Activated CD4-positive, alpha-beta memory T cell treated with anti-CD3 and anti-CD28 coated beads, Interleukin-2, amount 10 ng/mL, durations not matched to agents 7 days and 5 days (primary cell): ENCODE results near the gene CST3. TPM values are rescaled to one million over a fixed set of nuclear protein-coding genes. Genes with fewer than 3 reads are reported as not detected.
"Not testable (repeated sequence)": the region's sequence is repeated elsewhere in the genome, so short reads cannot be mapped to it uniquely, and the experiment has no call there.

ENCODE experiments used
- CTCF ChIA-PET: fragments of 350-600 bp; sonication (Branson Sonifier 250); formaldehyde crosslinking; loops from one replicate; lab custom pipeline; 2021; ENCODE audit warnings: antibody characterized with exemption, inconsistent platforms; lab: Charles Lee
- POLR2A ChIA-PET: fragments of 350-600 bp; sonication (Branson Sonifier 250); formaldehyde crosslinking; loops from one replicate; lab custom pipeline; 2021; ENCODE audit warnings: antibody characterized with exemption; lab: Charles Lee
- DNase-seq: peaks from one replicate; pipeline ENCODE4 v3.0.0-alpha.2; 2020
- H3K27ac Mint-ChIP-seq: one replicate; pipeline ENCODE4 v1.8.0; 2021; ENCODE audit warnings: mild to moderate bottlenecking, mixed read lengths
- H3K27me3 Mint-ChIP-seq: one replicate; pipeline ENCODE4 v1.8.0; 2021; ENCODE audit warnings: mixed read lengths
- H3K36me3 Mint-ChIP-seq: one replicate; pipeline ENCODE4 v1.8.0; 2021; ENCODE audit warnings: low read depth, mixed read lengths
- H3K4me1 Mint-ChIP-seq: one replicate; pipeline ENCODE4 v1.8.0; 2021; ENCODE audit warnings: mixed read lengths
- H3K4me3 Mint-ChIP-seq: one replicate; pipeline ENCODE4 v1.8.0; 2021; ENCODE audit warnings: mild to moderate bottlenecking, mixed read lengths
- H3K9me3 Mint-ChIP-seq: one replicate; pipeline ENCODE4 v1.8.0; 2021; ENCODE audit warnings: mixed read lengths
- total RNA-seq, 2 experiments: library from RNA; stranded (reverse); gene quantifications; one replicate each; pipeline ENCODE4 v1.2.3, GENCODE V29; 2021

CST3 gene
- total RNA-seq, 2 experiments from 2014 or later = 0.55 to 0.76 TPM

GRCh38 chr20:23669866-23670265, 32.1 kb upstream of the CST3 start:
- no peaks in the 10 kb centered on the region for H3K36me3 Mint-ChIP-seq
- no peak for DNase-seq
- no peak overlapping the region for H3K4me3 Mint-ChIP-seq
- ChIA-PET POLR2A (no interaction called here), CTCF (no interaction called here)
- H3K27ac Mint-ChIP-seq = no peak overlapping the region
- peaks cover 2% of the 10 kb centered on the region for H3K27me3 Mint-ChIP-seq
- no peaks in the 10 kb centered on the region for H3K4me1 Mint-ChIP-seq
- H3K9me3 Mint-ChIP-seq = no peaks in the 10 kb centered on the region

- Mint-ChIP-seq H3K9me3 (no peaks in the 10 kb centered on the region), H3K4me3 (no peak overlapping the region), H3K27ac (no peak overlapping the region), H3K4me1 (no peaks in the 10 kb centered on the region), H3K36me3 (no peaks in the 10 kb centered on the region), H3K27me3 (peaks cover 2% of the 10 kb centered on the region)
- ChIA-PET CTCF (interaction anchor here (1.5 kb wide), 1 partner anchor 21 kb away, joined by 3 read pairs; no protein-coding TSS in a partner anchor), POLR2A (no interaction called here)
- no peak for DNase-seq
Observed at GRCh38 chr20:23669327-23669726, 31.6 kb upstream of the CST3 start.

DNA sequence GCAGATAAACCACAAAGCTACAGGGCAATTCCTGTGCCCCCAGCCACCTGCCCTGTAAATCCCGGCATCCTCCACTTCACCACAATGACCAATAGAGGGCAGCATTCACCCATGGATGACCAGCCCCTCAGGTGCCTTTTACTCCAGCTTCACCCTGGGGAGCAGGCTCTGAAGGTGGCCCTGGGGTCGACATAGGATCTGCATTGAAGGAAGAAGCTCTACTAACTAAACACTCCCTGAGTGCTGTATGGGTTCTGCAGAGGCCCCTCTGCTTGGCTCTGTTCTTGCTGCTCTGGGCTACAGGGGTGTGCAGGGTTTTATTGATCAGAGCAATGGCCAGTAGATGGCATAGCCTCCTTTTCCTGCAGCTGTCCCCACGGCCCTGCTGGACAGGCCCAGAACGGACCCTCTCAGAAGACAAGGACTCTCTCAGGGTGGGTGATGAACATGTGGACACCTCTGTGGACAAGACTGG, 30.8 kb upstream of the CST3 start:
- POLR2A ChIA-PET = no interaction called here
- Mint-ChIP-seq H3K4me1 (no peaks in the 10 kb centered on the region), H3K27ac (no peak overlapping the region), H3K9me3 (no peaks in the 10 kb centered on the region), H3K4me3 (no peak overlapping the region), H3K36me3 (no peaks in the 10 kb centered on the region), H3K27me3 (peaks cover 4% of the 10 kb centered on the region)
- DNase-seq = peak; percentile 42
- CTCF ChIA-PET = interaction anchor here (1.5 kb wide), 1 partner anchor 20 kb away, joined by 3 read pairs; no protein-coding TSS in a partner anchor

GRCh38 chr20:23667666-23668065, 29.9 kb upstream of the CST3 start:
- H3K4me3 Mint-ChIP-seq = no peak overlapping the region
- CTCF ChIA-PET = no interaction called here
- DNase-seq = no peak

DNA sequence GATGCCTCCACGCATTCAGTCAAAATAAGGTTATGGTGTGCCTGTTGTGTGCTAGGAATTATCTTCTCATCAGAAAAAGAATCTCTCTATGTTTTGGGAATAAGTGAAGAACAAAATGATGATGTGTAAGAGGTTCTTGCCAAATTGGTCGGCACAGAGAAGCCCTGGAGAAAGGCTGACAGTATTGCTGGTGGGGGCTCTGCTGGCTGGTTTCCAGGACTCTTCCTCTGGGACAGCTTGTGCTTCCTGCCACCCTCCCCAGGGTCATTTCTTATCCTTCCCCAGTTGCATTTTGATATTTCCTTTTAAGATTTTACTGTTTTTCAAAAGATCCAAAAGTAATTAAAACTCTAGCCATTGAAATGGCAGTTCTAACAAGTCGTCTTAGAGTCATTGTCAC, 28.9 kb upstream of the CST3 start:
- no peak for DNase-seq
- ChIA-PET POLR2A (no interaction called here), CTCF (no interaction called here)
- H3K27ac Mint-ChIP-seq = no peak overlapping the region
- no peaks in the 10 kb centered on the region for H3K4me1 Mint-ChIP-seq
- peaks cover 2% of the 10 kb centered on the region for H3K27me3 Mint-ChIP-seq
- H3K9me3 Mint-ChIP-seq = no peaks in the 10 kb centered on the region
- no peak overlapping the region for H3K4me3 Mint-ChIP-seq
- H3K36me3 Mint-ChIP-seq = no peaks in the 10 kb centered on the region

More at GRCh38 chr20:23667666-23668065, 29.9 kb upstream of the CST3 start:
- Mint-ChIP-seq H3K9me3 (no peaks in the 10 kb centered on the region), H3K4me1 (no peaks in the 10 kb centered on the region), H3K36me3 (no peaks in the 10 kb centered on the region), H3K27me3 (peaks cover 2% of the 10 kb centered on the region), H3K27ac (no peak overlapping the region)
- POLR2A ChIA-PET = no interaction called here

GRCh38 chr20:23666189-23666588, 28.4 kb upstream of the CST3 start:
- CTCF ChIA-PET = no interaction called here
- Mint-ChIP-seq H3K27ac (no peak overlapping the region), H3K4me1 (no peaks in the 10 kb centered on the region), H3K4me3 (no peak overlapping the region), H3K36me3 (no peaks in the 10 kb centered on the region), H3K9me3 (no peaks in the 10 kb centered on the region), H3K27me3 (peaks cover 2% of the 10 kb centered on the region)
- POLR2A ChIA-PET = no interaction called here
- DNase-seq = no peak

DNA sequence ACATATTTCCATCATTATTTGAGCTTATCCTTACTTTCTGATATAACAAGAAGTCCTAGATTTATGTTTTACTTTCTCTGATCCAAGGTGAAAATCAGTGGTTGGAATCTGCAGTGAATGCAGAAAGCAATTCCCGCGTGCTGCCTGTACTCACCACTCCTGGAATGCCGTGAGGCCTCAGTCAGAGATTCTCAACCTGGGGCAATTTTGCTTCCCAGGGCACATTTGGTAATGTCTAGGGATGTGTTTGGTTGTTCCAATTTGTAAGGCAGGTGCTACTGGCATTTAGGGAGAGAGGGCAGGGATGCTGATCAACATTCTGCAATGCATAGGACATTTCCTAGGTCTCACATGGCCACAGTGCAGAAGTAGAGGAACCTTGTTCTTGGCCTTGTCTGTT, 27.2 kb upstream of the CST3 start:
- H3K9me3 Mint-ChIP-seq = no peaks in the 10 kb centered on the region
- ChIA-PET CTCF (no interaction called here), POLR2A (no interaction called here)
- no peaks in the 10 kb centered on the region for H3K36me3 Mint-ChIP-seq
- peaks cover 3% of the 10 kb centered on the region for H3K27me3 Mint-ChIP-seq
- H3K4me3 Mint-ChIP-seq = no peak overlapping the region
- no peak for DNase-seq
- no peak overlapping the region for H3K27ac Mint-ChIP-seq
- H3K4me1 Mint-ChIP-seq = no peaks in the 10 kb centered on the region

GRCh38 chr20:23664046-23664445, 26.3 kb upstream of the CST3 start:
- H3K4me3 Mint-ChIP-seq, H3K36me3 Mint-ChIP-seq, H3K27me3 Mint-ChIP-seq, H3K9me3 Mint-ChIP-seq, H3K27ac Mint-ChIP-seq, H3K4me1 Mint-ChIP-seq, CTCF ChIA-PET, DNase-seq, POLR2A ChIA-PET: not testable (repeated sequence)

DNA sequence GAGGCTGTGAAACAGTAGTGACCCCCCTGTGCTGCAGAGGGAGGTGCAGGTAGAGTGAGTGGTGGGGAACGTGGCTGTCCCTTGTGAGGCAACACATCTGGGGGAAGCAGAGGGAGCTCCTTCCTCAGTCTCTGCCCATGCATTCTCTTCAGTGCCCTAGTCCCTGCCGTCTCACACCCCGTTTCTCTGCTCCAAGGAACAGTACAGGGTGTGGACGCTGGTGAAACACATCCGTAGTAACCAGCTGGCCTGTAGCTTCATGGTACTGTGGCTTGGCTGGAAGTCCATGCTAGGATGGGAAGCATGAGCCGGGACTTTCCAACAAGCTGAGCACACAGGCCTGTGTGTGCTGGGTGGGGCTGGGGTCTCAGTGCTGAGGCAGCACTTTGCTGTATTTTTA, 25.4 kb upstream of the CST3 start:
- Mint-ChIP-seq H3K4me1 (no peaks in the 10 kb centered on the region), H3K4me3 (no peak overlapping the region), H3K27me3 (peaks cover 4% of the 10 kb centered on the region), H3K9me3 (no peaks in the 10 kb centered on the region), H3K27ac (no peak overlapping the region), H3K36me3 (no peaks in the 10 kb centered on the region)
- ChIA-PET POLR2A (no interaction called here), CTCF (no interaction called here)
- DNase-seq = no peak

DNA sequence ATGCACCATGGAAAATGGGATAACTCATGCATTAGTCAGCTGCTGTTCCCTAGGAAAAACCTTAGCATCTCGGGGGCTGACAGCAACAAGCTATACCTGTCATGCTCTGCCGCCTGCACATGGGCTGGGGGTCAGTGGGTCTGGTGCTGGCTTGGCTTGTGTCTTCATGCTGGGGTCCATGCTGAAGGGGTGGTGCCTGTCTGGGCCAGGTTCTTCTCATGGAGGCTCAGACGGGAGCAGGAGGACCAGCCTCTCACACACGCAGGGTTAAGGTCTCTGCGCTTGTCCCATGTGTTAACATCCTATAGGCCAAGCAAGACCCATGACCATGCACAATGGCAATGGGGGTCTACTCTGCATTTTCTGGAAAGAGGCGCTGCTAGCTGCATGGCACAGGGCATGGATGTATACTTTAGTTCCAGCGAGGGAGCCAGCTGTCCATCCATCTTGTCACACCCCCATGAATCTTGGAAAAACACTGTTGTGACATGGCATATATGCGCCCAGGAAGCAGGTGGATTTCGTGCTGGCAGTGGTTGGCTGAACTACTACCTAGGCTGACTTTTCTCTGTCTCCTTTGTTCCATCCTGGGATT, 24.6 kb upstream of the CST3 start:
- no peak for DNase-seq
- ChIA-PET CTCF (no interaction called here), POLR2A (no interaction called here)
- H3K27ac Mint-ChIP-seq = no peak overlapping the region
- peaks cover 4% of the 10 kb centered on the region for H3K27me3 Mint-ChIP-seq
- H3K4me3 Mint-ChIP-seq = no peak overlapping the region
- no peaks in the 10 kb centered on the region for H3K9me3 Mint-ChIP-seq
- H3K4me1 Mint-ChIP-seq = no peaks in the 10 kb centered on the region
- no peaks in the 10 kb centered on the region for H3K36me3 Mint-ChIP-seq

GRCh38 chr20:23661002-23661429, 23.3 kb upstream of the CST3 start:
- Mint-ChIP-seq H3K27me3 (peaks cover 4% of the 10 kb centered on the region), H3K36me3 (no peaks in the 10 kb centered on the region), H3K27ac (no peak overlapping the region), H3K4me1 (no peaks in the 10 kb centered on the region), H3K4me3 (no peak overlapping the region), H3K9me3 (no peaks in the 10 kb centered on the region)
- DNase-seq = no peak
- CTCF ChIA-PET = no interaction called here
- POLR2A ChIA-PET = no interaction called here

GRCh38 chr20:23659989-23660837, 22.5 kb upstream of the CST3 start:
- Mint-ChIP-seq H3K9me3 (no peaks in the 10 kb centered on the region), H3K4me3 (no peak overlapping the region), H3K4me1 (no peaks in the 10 kb centered on the region), H3K27ac (no peak overlapping the region), H3K27me3 (peaks cover 7% of the 10 kb centered on the region), H3K36me3 (no peaks in the 10 kb centered on the region)
- no peak for DNase-seq
- ChIA-PET POLR2A (no interaction called here), CTCF (no interaction called here)

- H3K36me3 Mint-ChIP-seq, H3K9me3 Mint-ChIP-seq, DNase-seq, H3K27me3 Mint-ChIP-seq, H3K4me1 Mint-ChIP-seq, H3K4me3 Mint-ChIP-seq, CTCF ChIA-PET, POLR2A ChIA-PET, H3K27ac Mint-ChIP-seq: not testable (repeated sequence)
Observed at GRCh38 chr20:23659610-23659988, 21.8 kb upstream of the CST3 start.
